HepG2 (cell line): ENCODE measurements around the gene BFSP1. TPM values are rescaled to one million over a fixed set of nuclear protein-coding genes. Genes with fewer than 3 reads are reported as not detected.

ENCODE experiments used
- ATAC-seq: fragments of 200-7000 bp; cut with Tn5 transposase; 3 replicates; pipeline ENCODE4 v1.9.1; 2020; ENCODE audit warnings: mild to moderate bottlenecking, moderate library complexity
- BruUV-seq: library from RNA; stranded (reverse); fragments of 400-500 nt; replicated peaks from 2 replicates; lab custom pipeline; 2021; lab: Mats Ljungman, UMichigan
- CTCF ChIA-PET: fragments of 300-600 bp; formaldehyde crosslinking; extraction: SDS; loops from one replicate; lab custom pipeline; 2021; ENCODE audit warnings: low total read pairs, inconsistent platforms, low intra/inter-chr PET ratio; lab: Yijun Ruan, JAX
- POLR2A ChIA-PET: fragments of 350-600 bp; sonication (Branson Sonifier 250); formaldehyde crosslinking; loops from one replicate; lab custom pipeline; 2020; ENCODE audit warnings: antibody characterized with exemption, inconsistent platforms; lab: Yijun Ruan, JAX
- DNase-seq: peaks from one replicate; pipeline ENCODE4 v3.0.0-alpha.2; 2015; ENCODE audit warnings: low spot score
- FAIRE-seq: peaks from 3 replicates; lab custom pipeline; 2011; peaks lifted over from hg19 to GRCh38; lab: Jason Lieb, UNC
- H2AFZ ChIP-seq: one replicate; pipeline ENCODE4 v1.6.1; 2011; ENCODE audit warnings: low read length, inconsistent platforms
- H3K27ac ChIP-seq: fragments of 300-600 bp; 3 replicates; pipeline ENCODE4 v1.8.0; 2011; ENCODE audit warnings: mixed run types, mild to moderate bottlenecking, mixed read lengths, low read length, inconsistent platforms; ENCODE audit not compliant: insufficient read depth; ENCODE audit errors: extremely low read length
- H3K27me3 ChIP-seq, 2 experiments: fragments of 200-600 bp in 1 of 2; 2 replicates in 1 of 2; 3 replicates in 1 of 2; pipeline versions ENCODE4 v1.6.0 to v1.8.0; 2011; ENCODE audit warnings: low read length in 2 of 2, mild to moderate bottlenecking in 2 of 2, moderate library complexity in 2 of 2, inconsistent platforms in 1 of 2; ENCODE audit not compliant: insufficient read depth in 2 of 2, control insufficient read depth in 1 of 2
- H3K36me3 ChIP-seq, 2 experiments: fragments of 200-600 bp in 1 of 2; replicated peaks in 1 of 2; 2 replicates in 1 of 2; 3 replicates in 1 of 2; pipeline versions ENCODE4 v1.5.1 to v1.8.0; 2011; ENCODE audit warnings: low read length in 2 of 2, inconsistent platforms in 1 of 2; ENCODE audit not compliant: insufficient read depth in 2 of 2, control insufficient read depth in 1 of 2
- H3K4me1 ChIP-seq: 2 replicates; pipeline ENCODE4 v1.5.1; 2012; ENCODE audit warnings: low read length, inconsistent platforms; ENCODE audit not compliant: insufficient read depth
- H3K4me2 ChIP-seq: 2 replicates; pipeline ENCODE4 v1.6.0; 2011; ENCODE audit warnings: low read depth, low read length, inconsistent platforms
- H3K4me3 ChIP-seq, 3 experiments: fragments of 200-600 bp in 1 of 3; sonication (generic), shearing (Covaris generic) in 1 of 3; replicated peaks in 1 of 3; 2 replicates each; pipeline ENCODE4 v1.5.1; 2011 to 2016; ENCODE audit warnings: low read length in 3 of 3, inconsistent platforms in 2 of 3, low read depth in 2 of 3, mild to moderate bottlenecking in 2 of 3, control low read depth in 1 of 3, mixed read lengths in 1 of 3; ENCODE audit not compliant: insufficient read depth in 1 of 3
- H3K79me2 ChIP-seq: one replicate; pipeline ENCODE4 v1.6.1; 2011; ENCODE audit warnings: low read length, inconsistent platforms; ENCODE audit not compliant: insufficient read depth
- H3K9ac ChIP-seq: 2 replicates; pipeline ENCODE4 v1.6.0; 2011; ENCODE audit warnings: mild to moderate bottlenecking, low read depth, low read length, inconsistent platforms; ENCODE audit not compliant: insufficient read depth
- H3K9me3 ChIP-seq: 2 replicates; pipeline ENCODE4 v1.5.1; 2012; ENCODE audit warnings: mild to moderate bottlenecking, low read length
- H4K20me1 ChIP-seq: 2 replicates; pipeline ENCODE4 v1.6.0; 2011; ENCODE audit warnings: inconsistent platforms, mild to moderate bottlenecking, low read length, moderate library complexity; ENCODE audit not compliant: insufficient read depth
- EEA1 ChIP-seq: sonication (generic); formaldehyde crosslinking; IDR thresholded peaks from 2 replicates; pipeline ENCODE4 v1.5.1; 2020; ENCODE audit warnings: mild to moderate bottlenecking, missing genetic modification reagents, borderline replicate concordance
- MATR3 ChIP-seq: sonication (generic); formaldehyde crosslinking; IDR thresholded peaks from 2 replicates; pipeline ENCODE4 v1.4.0; 2020; ENCODE audit warnings: missing genetic modification reagents
- SNAPC2 ChIP-seq: sonication (generic); formaldehyde crosslinking; IDR thresholded peaks from 2 replicates; pipeline ENCODE4 v1.8.1; 2022; ENCODE audit warnings: mild to moderate bottlenecking, missing genetic modification reagents
- SNAPC4 ChIP-seq: sonication (generic); formaldehyde crosslinking; IDR thresholded peaks from 2 replicates; pipeline ENCODE4 v1.4.0; 2020; ENCODE audit warnings: mild to moderate bottlenecking, missing genetic modification reagents
- THRA ChIP-seq: sonication (generic); formaldehyde crosslinking; IDR thresholded peaks from 2 replicates; pipeline ENCODE4 v1.4.0; 2020; ENCODE audit warnings: missing genetic modification reagents, borderline replicate concordance
- ZBTB20 ChIP-seq: sonication (generic); formaldehyde crosslinking; IDR thresholded peaks from 2 replicates; pipeline ENCODE4 v1.8.1; 2023; ENCODE audit warnings: missing genetic modification reagents, low read depth, mild to moderate bottlenecking, borderline replicate concordance
- ZBTB38 ChIP-seq: sonication (generic); formaldehyde crosslinking; IDR thresholded peaks from 2 replicates; pipeline ENCODE4 v1.5.1; 2020; ENCODE audit warnings: mild to moderate bottlenecking, missing genetic modification reagents
- ZBTB7B ChIP-seq: sonication (generic); formaldehyde crosslinking; IDR thresholded peaks from 2 replicates; pipeline ENCODE4 v1.4.0; 2020; ENCODE audit warnings: missing genetic modification reagents
- ZNF12 ChIP-seq: sonication (generic); formaldehyde crosslinking; IDR thresholded peaks from 2 replicates; pipeline ENCODE4 v1.5.0; 2020; ENCODE audit warnings: missing genetic modification reagents
- ZNF256 ChIP-seq: sonication (generic); formaldehyde crosslinking; conservative IDR thresholded peaks from 2 replicates; pipeline ENCODE4 v1.4.0; 2020; ENCODE audit warnings: missing genetic modification reagents
- ZNF441 ChIP-seq: sonication (generic); formaldehyde crosslinking; IDR thresholded peaks from 2 replicates; pipeline ENCODE4 v1.7.0; 2021; ENCODE audit warnings: missing genetic modification reagents, borderline replicate concordance
- ZNF639 ChIP-seq: conservative IDR thresholded peaks from 2 replicates; pipeline ENCODE4 v1.6.1; 2018; ENCODE audit warnings: missing genetic modification reagents
- WGBS: methylation state at CpG from one replicate; pipeline ENCODE4 v1.1.6; 2017; ENCODE audit warnings: low lambda C conversion rate; 5-methylcytosine and 5-hydroxymethylcytosine counted together
- in situ Hi-C: cut with HindIII; loops from 2 replicates; pipeline ENCODE4 v1.10.0; 2017; ENCODE audit warnings: low pct_unique_long_range_greater_than_20kb; ENCODE audit not compliant: extremely low pct_ligation_motif_present
- intact Hi-C: fragments of 100-400 bp; cut with micrococcal nuclease; formaldehyde crosslinking; loops from one replicate; pipeline ENCODE4 v1.10.0; 2022; ENCODE audit not compliant: unreplicated experiment
- polyA plus RNA-seq, 8 experiments: library from polyadenylated mRNA; depleted of rRNA in 3 of 8; stranded (reverse) in 7 of 8; unstranded in 1 of 8; fragments of >200 nt; fragmentation: Illumina TruSeq in 4 of 8; extraction: Trizol in 4 of 8; gene quantifications; 2 replicates each; pipeline versions ENCODE4 v1.2.1 to v1.2.3, GENCODE V29; 2011 to 2016; ENCODE audit warnings: low read depth in 4 of 8, missing spikeins in 1 of 8, mixed read lengths in 1 of 8; ENCODE audit not compliant: insufficient read depth in 1 of 8
- total RNA-seq, 5 experiments: library from RNA; depleted of rRNA; stranded (reverse); fragments of >200 nt; fragmentation: Illumina TruSeq; extraction: Trizol; gene quantifications; 2 replicates each; pipeline ENCODE4 v1.2.3, GENCODE V29; 2016; ENCODE audit warnings: low read depth in 1 of 5

Gene BFSP1
- total and polyA plus RNA-seq, 2 of the 13 experiments (the other 11 are each of a cell fraction or from before 2014, with no cell fraction given): 0.22 to 0.26 TPM

- Histone ChIP-seq H3K79me2 (no peaks in the 10 kb centered on the region), H3K27ac (no peak overlapping the region), H3K4me2 (no peak overlapping the region), H3K4me1 (no peaks in the 10 kb centered on the region), H3K27me3 (peaks cover 2 to 5% of the 10 kb centered on the region in 2 experiments; a peak in 3 of 5 replicates), H3K9ac (no peak overlapping the region), H4K20me1 (no peaks in the 10 kb centered on the region), H3K4me3 (no peak overlapping the region), H3K9me3 (no peaks in the 10 kb centered on the region), H3K36me3 (no peaks in the 10 kb centered on the region), H2AFZ (no peak overlapping the region)
- no TSS peak for BruUV-seq
- POLR2A ChIA-PET: no interaction called here
- intact Hi-C loops (no loop called here), in situ Hi-C loops (no loop called here)
- no peak for DNase-seq
- TF ChIP-seq ZNF639 (CRISPR knock-in tag) (no peak), ZBTB7B (CRISPR knock-in tag) (no peak), EEA1 (CRISPR knock-in tag) (no peak), ZNF441 (CRISPR knock-in tag) (no peak), MATR3 (CRISPR knock-in tag) (no peak), ZBTB38 (CRISPR knock-in tag) (no peak), ZBTB20 (CRISPR knock-in tag) (no peak), ZNF12 (CRISPR knock-in tag) (no peak)
- ATAC-seq: no peak
- CTCF ChIA-PET: no interaction called here
- no peak for FAIRE-seq
- WGBS: 0% methylated on average over 1 of the region's 1 CpG
Measured at GRCh38 chr20:17463711-17464110, 67.5 kb downstream of the BFSP1 start.

GRCh38 chr20:17461941-17462340 lies 69.2 kb downstream of the BFSP1 start:
- Histone ChIP-seq H3K36me3 (no peaks in the 10 kb centered on the region), H3K4me3 (no peak overlapping the region), H3K27me3 (peaks cover under 1 to 4% of the 10 kb centered on the region in 2 experiments; a peak in 2 of 5 replicates), H3K79me2 (no peaks in the 10 kb centered on the region), H3K4me2 (no peak overlapping the region), H3K4me1 (no peaks in the 10 kb centered on the region), H3K27ac (no peak overlapping the region), H3K9me3 (no peaks in the 10 kb centered on the region), H4K20me1 (no peaks in the 10 kb centered on the region), H2AFZ (no peak overlapping the region), H3K9ac (no peak overlapping the region)
- DNase-seq: no peak
- no peak for ATAC-seq
- no peak for FAIRE-seq
- CTCF ChIA-PET: no interaction called here
- BruUV-seq: no TSS peak
- POLR2A ChIA-PET: no interaction called here
- intact Hi-C loops (no loop called here), in situ Hi-C loops (no loop called here)
- 7% methylated on average over 3 of the region's 3 CpGs for WGBS
- TF ChIP-seq SNAPC2 (CRISPR knock-in tag) (no peak), SNAPC4 (CRISPR knock-in tag) (no peak), ZNF256 (no peak), THRA (no peak)
